Ovary (tissue), 9 donors: ENCODE measurements around the gene PAIP1. TPM values are rescaled to one million over a fixed set of nuclear protein-coding genes. Genes with fewer than 3 reads are reported as not detected.

ENCODE experiments used
- DNase-seq, 5 donors: peaks; one replicate each; pipeline ENCODE4 v3.0.0-alpha.2; 2019 to 2020
- H3K27ac ChIP-seq, 2 donors: fragments of 200-600 bp; one replicate each; pipeline versions ENCODE4 v1.5.1 to v1.8.0; 2019 to 2022
- H3K27me3 ChIP-seq: fragments of 200-600 bp; one replicate; pipeline ENCODE4 v1.8.0; 2022
- H3K36me3 ChIP-seq: fragments of 200-600 bp; sonication (generic); one replicate; pipeline ENCODE4 v1.5.1; 2019
- H3K4me1 ChIP-seq: one replicate; pipeline ENCODE4 v1.8.1; 2013; ENCODE audit warnings: mild to moderate bottlenecking, moderate library complexity; ENCODE audit not compliant: insufficient read depth
- H3K4me3 ChIP-seq: fragments of 200-600 bp; sonication (generic); one replicate; pipeline ENCODE4 v1.5.1; 2017
- H3K9me3 ChIP-seq, 2 donors: fragments of 200-600 bp in 1 of 2; sonication (generic) in 1 of 2; one replicate each; pipeline versions ENCODE4 v1.5.1 to v1.8.1; 2013 to 2019; ENCODE audit warnings: mild to moderate bottlenecking in 1 of 2, moderate library complexity in 1 of 2
- EP300 ChIP-seq: sonication (generic); formaldehyde crosslinking; IDR thresholded peaks from one replicate; pipeline ENCODE4 v1.6.1; 2017; ENCODE audit warnings: antibody characterized with exemption
- POLR2A ChIP-seq: fragments of 450-650 bp; IDR thresholded peaks from one replicate; pipeline ENCODE4 v1.6.1; 2017; ENCODE audit warnings: antibody characterized with exemption, mild to moderate bottlenecking, moderate library complexity
- WGBS, 3 donors: extraction: QIAGEN DNeasy Blood & Tissue Kit in 1 of 3; methylation state at CpG; one replicate each; pipeline versions ENCODE4 v1.1.5 to v1.1.7; 2013 to 2017; 5-methylcytosine and 5-hydroxymethylcytosine counted together
- intact Hi-C, 4 donors: fragments of 100-400 bp; cut with DNase I; formaldehyde crosslinking; loops; one replicate each; pipeline versions ENCODE4 v1.11.0 to v1.15.1; 2022 to 2023
- polyA plus RNA-seq, 2 donors: library from polyadenylated mRNA; stranded (reverse); fragments of 200-250 nt in 1 of 2; fragments of 350-450 nt in 1 of 2; fragmentation: Illumina TruSeq in 1 of 2; extraction: RNeasy Lipid Tissue Mini Kit (QIAGEN cat#74804) in 1 of 2; gene quantifications; one replicate each; pipeline ENCODE4 v1.2.3, GENCODE V29; 2013 to 2014
- total RNA-seq, 7 donors: library from RNA; depleted of rRNA in 2 of 7; stranded (reverse); fragments of >200 nt in 2 of 7; fragmentation: NEBNext Ultra II Directional in 3 of 7; extraction: Animal tissue kit (Norgen Biotek cat#: 25700) in 3 of 7; gene quantifications; one replicate each; pipeline versions ENCODE4 v1.1.0 to v1.2.4, GENCODE V29; 2016 to 2023
- TF ChIP-seq, protein P1 (sequence below), 3 donors: fragments of 450-650 bp in 2 of 3; fragments of 200-600 bp in 1 of 3; IDR thresholded peaks; one replicate each; pipeline versions ENCODE4 v1.5.1 to v1.8.0; 2016 to 2022; ENCODE audit warnings: antibody characterized with exemption in 3 of 3, mild to moderate bottlenecking in 1 of 3
- donor health status: DM: no; HTN: no; CAD: no; lungs with moderate emphysema.
- donor health status: DM: no; HTN: no; CAD: no.
- donor health status: Bipolar disorder and iron deficiency.
- donor health status: DM: yes; HTN: yes; CAD: no.
- donor health status: DM: no; HTN: no; CAD: no.
- donor health status: DM: yes; HTN: yes; CAD: no.

PAIP1 gene
- total and polyA plus RNA-seq, 9 donors: 45.3 to 75.8 (median 61.6) TPM

DNA sequence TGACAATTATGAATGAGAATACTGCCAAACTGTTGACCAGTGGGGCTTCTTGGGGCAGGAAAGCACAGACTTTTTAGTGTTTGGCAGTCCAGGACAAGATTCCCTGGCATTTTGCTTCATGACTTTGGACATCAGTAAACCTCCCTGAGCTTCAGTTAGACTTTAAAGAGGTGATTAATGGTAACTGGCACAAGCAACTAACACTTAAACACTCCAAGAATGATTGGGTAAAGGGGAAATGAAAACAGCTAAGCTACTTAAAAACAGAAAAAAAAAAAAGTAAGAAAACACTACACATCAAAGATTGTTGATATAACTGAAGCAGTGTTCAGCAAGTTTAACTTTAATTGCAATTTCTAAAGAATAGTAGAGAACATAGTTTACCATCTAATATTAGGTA, 13.4 kb downstream of the PAIP1 start:
- Histone ChIP-seq H3K27ac (no peak overlapping the region), H3K4me1 (peaks cover under 1% of the 10 kb centered on the region), H3K9me3 (no peaks in the 10 kb centered on the region), H3K27me3 (no peaks in the 10 kb centered on the region), H3K4me3 (no peak overlapping the region), H3K36me3 (no peaks in the 10 kb centered on the region)
- no peak for DNase-seq
- TF ChIP-seq, protein P1, sequence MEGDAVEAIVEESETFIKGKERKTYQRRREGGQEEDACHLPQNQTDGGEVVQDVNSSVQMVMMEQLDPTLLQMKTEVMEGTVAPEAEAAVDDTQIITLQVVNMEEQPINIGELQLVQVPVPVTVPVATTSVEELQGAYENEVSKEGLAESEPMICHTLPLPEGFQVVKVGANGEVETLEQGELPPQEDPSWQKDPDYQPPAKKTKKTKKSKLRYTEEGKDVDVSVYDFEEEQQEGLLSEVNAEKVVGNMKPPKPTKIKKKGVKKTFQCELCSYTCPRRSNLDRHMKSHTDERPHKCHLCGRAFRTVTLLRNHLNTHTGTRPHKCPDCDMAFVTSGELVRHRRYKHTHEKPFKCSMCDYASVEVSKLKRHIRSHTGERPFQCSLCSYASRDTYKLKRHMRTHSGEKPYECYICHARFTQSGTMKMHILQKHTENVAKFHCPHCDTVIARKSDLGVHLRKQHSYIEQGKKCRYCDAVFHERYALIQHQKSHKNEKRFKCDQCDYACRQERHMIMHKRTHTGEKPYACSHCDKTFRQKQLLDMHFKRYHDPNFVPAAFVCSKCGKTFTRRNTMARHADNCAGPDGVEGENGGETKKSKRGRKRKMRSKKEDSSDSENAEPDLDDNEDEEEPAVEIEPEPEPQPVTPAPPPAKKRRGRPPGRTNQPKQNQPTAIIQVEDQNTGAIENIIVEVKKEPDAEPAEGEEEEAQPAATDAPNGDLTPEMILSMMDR (IDR thresholded peaks at IDR 0.05): no peak
- TF ChIP-seq POLR2A (no peak), EP300 (no peak)
- intact Hi-C loops: no loop called here

DNA sequence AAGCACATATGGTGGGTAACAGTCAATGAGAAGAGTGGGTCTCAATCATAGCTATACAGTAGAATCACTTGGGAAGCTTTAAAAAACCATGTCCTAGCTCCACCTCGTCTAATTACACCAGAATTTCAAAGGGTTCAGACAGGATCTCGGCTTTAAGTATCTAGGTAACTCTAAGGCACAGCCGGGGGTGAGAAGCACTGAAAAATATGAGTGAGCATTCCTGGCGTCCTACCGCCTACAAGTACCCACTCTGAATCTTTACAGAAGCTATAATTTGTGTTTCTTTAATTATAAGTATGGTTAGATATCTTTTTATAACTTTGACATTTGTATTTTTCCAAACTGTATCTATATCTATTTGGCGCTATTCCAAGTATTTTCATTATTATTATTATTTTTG, 16.1 kb downstream of the PAIP1 start:
- Histone ChIP-seq H3K4me3 (no peak overlapping the region), H3K9me3 (no peaks in the 10 kb centered on the region), H3K36me3 (no peaks in the 10 kb centered on the region), H3K27me3 (no peaks in the 10 kb centered on the region), H3K4me1 (no peaks in the 10 kb centered on the region), H3K27ac (no peak overlapping the region)
- DNase-seq: no peak
- 85 to 91% (median 87%) methylated on average over 6 of the region's 6 CpGs for WGBS, 3 donors
- intact Hi-C loops: no loop called here
- no peak for TF ChIP-seq POLR2A
- no peak for TF ChIP-seq EP300
- TF ChIP-seq, protein P1 (IDR thresholded peaks at IDR 0.05): no peak

DNA sequence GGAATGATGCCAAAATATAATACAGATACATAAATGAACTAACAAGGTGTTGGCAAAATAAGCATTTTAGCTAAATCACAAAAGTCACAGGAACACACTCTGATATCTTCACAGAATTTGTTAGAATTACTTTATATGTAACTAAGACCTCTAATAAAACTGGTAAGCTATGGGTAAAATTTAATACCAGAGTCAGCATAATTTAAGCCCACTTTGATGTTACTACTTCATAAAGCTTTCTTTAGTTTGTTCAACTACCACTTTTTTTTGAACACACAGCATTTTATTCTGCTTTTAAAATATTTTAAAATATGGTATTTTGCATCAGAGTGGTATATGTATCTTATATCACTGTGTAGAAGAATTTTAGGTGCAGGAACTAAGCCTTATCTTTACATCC, 19.9 kb downstream of the PAIP1 start:
- Histone ChIP-seq H3K27me3 (no peaks in the 10 kb centered on the region), H3K4me3 (no peak overlapping the region), H3K36me3 (no peaks in the 10 kb centered on the region), H3K4me1 (no peaks in the 10 kb centered on the region), H3K9me3 (no peaks in the 10 kb centered on the region), H3K27ac (no peak overlapping the region)
- no peak for TF ChIP-seq EP300
- TF ChIP-seq POLR2A: no peak
- TF ChIP-seq, protein P1 (IDR thresholded peaks at IDR 0.05): no peak
- no peak for DNase-seq
- intact Hi-C loops: no loop called here

- 78 to 90% (median 80%) methylated on average over 2 of the region's 2 CpGs for WGBS, 3 donors
- H3K27me3 ChIP-seq: no peaks in the 10 kb centered on the region
- TF ChIP-seq, protein P1 (IDR thresholded peaks at IDR 0.05): no peak
- no peak for TF ChIP-seq POLR2A
- TF ChIP-seq EP300: no peak
- H3K27ac ChIP-seq: no peak overlapping the region
- no peak overlapping the region for H3K4me3 ChIP-seq
- H3K4me1 ChIP-seq: no peaks in the 10 kb centered on the region
- intact Hi-C loops: no loop called here
- DNase-seq: no peak
- H3K36me3 ChIP-seq: no peaks in the 10 kb centered on the region
- H3K9me3 ChIP-seq: no peaks in the 10 kb centered on the region
Observed at GRCh38 chr5:43533646-43534045, 23.2 kb downstream of the PAIP1 start.

DNA sequence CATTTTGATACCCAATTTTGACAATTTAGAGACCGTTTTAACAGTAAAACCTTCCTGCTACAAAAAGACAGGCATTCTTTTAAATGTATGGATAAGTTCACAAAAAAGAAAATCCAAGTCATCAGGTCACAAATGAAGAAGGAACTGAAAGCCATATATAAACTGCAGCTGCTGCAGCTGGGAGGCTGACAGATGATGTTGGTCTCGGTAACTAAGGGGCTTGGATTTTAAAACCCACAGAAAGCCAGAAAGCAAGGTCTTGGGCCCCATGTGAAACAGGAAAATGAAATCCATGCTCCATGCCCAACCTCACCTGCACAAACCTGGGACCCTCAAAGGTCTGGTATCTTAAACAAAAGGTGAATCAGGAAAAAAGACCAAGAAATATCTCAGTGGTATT, 26.2 kb downstream of the PAIP1 start:
- no peak for TF ChIP-seq EP300
- TF ChIP-seq, protein P1 (IDR thresholded peaks at IDR 0.05): no peak
- no peak for TF ChIP-seq POLR2A
- no peak for DNase-seq
- no peaks in the 10 kb centered on the region for H3K4me1 ChIP-seq
- no peak overlapping the region for H3K4me3 ChIP-seq
- no peaks in the 10 kb centered on the region for H3K27me3 ChIP-seq
- no peaks in the 10 kb centered on the region for H3K9me3 ChIP-seq
- H3K36me3 ChIP-seq: no peaks in the 10 kb centered on the region
- 92 to 95% (median 95%) methylated on average over 2 of the region's 2 CpGs for WGBS, 3 donors
- intact Hi-C loops: no loop called here
- H3K27ac ChIP-seq: no peak overlapping the region
